Stimulated activated CD8-positive, alpha-beta memory T cell treated with anti-CD3 and anti-CD28 coated beads, Interleukin-12 subunit alpha, Interleukin-12 subunit beta, amount 100 ng/mL, for 24 hours (primary cell): ENCODE data around the gene RAB17.

Experiments used
- DNase-seq: peaks from one replicate; pipeline ENCODE4 v3.0.0-alpha.2; 2020; ENCODE audit errors: extremely low read depth

The RAB17 gene

DNA sequence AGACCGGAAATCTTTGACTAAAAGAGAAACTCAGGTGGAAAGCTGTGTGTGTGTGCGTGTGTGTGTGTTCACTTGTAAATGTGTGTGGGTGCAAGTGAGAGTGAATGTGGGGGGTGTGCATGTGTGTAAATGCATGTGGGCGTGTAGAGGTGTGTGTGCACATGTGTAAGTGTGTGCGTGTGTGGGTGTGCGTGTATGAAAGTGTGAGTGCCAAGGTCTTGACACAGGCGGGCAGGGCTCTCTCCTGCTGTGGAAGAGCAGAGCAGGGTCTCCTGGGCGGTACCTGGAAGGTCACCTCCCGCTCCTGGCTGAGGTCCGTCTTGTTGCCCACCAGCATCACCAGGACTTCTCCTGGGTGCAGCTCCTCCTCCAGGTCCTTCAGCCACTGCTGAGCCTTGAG is 13.6 kb downstream of the RAB17 start:
- DNase-seq: no peak

DNA sequence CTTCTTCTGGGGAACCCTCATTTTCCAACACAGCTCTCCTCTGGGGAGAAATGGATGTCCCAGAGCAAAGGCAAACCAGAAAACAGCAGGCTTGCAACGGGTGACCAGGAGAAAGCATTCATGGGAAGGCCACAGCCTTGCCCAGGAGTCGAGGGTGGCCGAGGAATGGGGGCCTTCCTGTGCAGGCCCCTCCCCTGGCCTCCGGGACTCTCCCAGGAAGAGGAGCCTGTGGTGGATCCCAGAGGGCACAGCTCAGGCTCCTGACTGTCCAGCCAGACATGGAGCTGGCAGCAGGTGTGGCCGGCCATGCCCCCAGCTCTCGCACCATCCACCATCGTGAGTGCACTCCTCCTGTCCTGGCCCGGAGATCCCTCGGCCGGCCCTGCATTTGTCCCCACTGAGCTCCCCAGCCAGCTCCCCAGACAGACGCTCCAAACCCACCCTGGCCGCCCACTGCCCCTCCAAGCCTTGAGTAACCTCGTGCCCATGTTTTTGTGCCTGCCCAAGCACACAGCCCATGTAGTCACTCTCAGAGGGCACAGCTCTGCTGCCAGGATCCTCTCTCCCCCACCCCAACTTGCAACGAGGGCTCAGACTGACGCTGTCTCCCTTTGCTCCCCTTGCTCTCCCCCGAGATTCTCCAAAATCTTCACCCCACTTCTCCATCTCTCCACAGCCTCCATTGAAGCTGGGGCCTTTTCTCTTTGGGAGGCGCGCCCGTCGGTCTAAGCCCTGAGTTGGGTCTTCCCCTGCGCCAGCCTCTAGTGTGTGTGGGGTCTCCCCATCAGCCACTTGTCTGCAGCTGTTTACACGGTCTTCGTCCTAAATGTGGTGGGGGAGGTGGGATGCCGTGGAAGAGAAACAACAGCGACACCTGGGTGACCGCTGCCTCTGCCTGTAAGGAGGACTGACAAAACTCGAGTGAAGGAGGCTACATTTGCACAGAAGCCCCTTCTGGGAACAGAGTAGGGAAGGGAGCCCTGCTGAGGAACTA is 14.4 kb downstream of the RAB17 start:
- DNase-seq: no peak

DNA sequence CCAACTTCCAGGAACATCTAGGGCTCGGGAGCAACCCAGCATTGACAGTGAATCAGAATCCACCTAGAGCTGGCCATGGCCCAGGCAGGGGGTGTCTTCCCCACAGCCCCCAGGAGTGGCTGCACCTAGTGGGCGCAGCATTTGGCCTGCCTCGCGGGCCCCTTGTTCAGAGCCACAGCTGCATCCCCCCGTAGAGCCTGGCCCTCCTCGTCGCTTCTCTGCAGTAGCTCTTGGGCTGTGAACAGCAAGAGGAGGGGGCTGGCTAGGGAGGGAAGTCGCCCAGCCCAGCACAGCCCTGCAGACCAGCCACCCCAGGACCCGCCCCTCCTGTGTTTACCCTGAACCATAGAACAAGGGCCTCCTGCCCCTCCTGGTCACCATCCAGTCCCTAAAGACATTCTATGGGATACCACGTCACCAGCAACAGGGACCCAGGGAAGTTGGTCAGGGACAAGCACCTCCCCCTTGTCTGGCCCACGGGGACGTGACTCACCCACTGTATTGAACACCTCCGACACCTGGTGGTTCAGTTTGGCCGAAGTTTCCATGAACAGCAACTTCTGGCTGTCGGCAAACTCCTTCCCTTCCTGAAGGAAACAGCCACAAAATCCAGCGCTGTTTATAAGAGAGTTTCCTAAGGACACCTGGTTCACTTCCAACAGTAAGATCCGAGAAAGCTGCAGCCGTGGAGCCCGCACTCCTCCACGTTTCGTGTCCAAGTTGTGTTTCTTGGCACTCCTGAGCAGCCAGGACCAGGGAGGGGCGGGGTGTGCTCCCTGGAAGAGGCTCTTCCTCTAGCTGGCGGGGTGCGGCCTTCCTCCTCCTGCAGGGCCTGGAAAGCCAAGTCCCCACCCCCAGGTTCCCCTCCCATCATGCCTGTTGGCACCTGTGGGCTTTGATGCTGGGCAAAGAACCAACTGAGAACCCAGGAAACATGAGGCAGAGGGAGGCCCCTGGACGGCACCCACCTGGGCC is 15.4 kb downstream of the RAB17 start:
- no peak for DNase-seq

DNA sequence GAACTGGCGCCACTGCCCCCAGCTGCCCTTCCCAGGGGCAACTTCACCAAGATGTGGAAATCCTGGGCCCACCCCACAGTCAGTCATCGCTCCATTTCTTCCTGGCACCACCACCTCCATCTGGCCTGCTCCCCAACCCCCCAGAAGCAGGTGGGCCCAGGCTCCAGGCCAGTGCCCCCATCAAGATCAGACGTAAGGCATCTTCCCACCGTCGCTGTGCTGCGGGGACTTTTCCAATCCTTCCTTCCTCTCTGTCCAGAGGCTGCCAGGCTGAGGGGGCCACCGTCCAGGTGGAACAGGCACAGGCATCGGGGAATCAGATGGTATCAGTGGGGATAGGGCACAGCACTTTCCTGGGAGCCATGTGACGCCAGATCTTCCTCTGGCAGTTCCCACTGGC is 16.1 kb downstream of the RAB17 start:
- DNase-seq: no peak

DNA sequence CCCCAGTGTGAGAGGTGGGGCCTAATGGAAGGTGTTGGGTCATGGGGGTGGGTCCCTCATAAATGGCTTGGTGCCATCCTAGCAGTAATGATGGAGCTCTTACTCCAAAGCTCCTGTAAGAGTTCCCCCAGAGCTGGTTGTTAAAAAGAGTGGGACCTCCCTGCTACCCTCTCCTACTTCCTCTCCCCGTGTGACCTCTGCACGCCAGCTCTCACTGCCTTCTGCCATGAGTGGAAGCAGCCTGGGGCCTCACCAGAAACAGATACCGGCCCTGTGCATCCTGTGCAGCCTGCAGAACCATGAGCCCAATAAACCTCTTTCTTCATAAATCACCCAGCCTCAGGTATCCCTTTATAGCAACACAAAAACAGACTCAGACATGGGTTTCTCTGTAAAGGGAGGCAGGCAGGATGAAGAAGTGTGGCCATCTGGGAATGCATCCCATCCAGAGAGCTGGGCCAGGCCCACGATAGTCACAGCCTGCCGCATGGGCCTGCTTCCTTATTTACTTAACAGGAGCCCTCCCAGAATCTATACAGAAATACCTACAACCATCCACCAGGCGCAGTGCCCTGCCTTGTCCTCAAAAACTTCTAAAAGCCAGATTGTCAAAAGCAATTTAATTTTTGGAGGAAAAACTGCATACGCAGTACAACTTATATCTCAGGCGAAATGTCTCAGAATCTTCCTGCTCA is 16.7 kb downstream of the RAB17 start:
- no peak for DNase-seq

GRCh38 chr2:237572742-237573101 is 17.8 kb downstream of the RAB17 start:
- DNase-seq: no peak

GRCh38 chr2:237572021-237572741 is 18.4 kb downstream of the RAB17 start:
- peak; percentile 70 for DNase-seq

GRCh38 chr2:237571551-237571950 is 19.0 kb downstream of the RAB17 start:
- DNase-seq: no peak

GRCh38 chr2:237570776-237571335 is 19.7 kb downstream of the RAB17 start:
- no peak for DNase-seq

GRCh38 chr2:237569896-237570295 is 20.6 kb downstream of the RAB17 start:
- no peak for DNase-seq

DNA sequence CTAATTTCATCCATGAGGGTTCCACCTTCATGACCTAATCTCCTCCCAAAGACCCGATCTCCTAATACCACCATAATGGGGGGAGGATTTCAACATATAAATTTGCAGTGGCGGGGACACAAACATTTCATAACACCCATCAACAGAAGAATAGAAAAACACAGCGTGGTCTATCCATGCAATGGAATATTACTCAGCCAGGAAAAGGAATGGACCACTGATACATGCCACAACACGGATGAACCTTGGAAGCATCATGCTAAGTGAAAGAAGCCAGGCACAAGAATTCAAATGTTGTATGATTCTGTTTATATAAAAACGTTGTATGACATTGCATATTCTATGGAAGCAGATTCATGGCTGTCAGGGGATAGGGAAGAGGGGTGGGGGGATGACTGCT is 21.5 kb downstream of the RAB17 start:
- no peak for DNase-seq

GRCh38 chr2:237568121-237568660 is 22.3 kb downstream of the RAB17 start:
- DNase-seq: no peak

DNA sequence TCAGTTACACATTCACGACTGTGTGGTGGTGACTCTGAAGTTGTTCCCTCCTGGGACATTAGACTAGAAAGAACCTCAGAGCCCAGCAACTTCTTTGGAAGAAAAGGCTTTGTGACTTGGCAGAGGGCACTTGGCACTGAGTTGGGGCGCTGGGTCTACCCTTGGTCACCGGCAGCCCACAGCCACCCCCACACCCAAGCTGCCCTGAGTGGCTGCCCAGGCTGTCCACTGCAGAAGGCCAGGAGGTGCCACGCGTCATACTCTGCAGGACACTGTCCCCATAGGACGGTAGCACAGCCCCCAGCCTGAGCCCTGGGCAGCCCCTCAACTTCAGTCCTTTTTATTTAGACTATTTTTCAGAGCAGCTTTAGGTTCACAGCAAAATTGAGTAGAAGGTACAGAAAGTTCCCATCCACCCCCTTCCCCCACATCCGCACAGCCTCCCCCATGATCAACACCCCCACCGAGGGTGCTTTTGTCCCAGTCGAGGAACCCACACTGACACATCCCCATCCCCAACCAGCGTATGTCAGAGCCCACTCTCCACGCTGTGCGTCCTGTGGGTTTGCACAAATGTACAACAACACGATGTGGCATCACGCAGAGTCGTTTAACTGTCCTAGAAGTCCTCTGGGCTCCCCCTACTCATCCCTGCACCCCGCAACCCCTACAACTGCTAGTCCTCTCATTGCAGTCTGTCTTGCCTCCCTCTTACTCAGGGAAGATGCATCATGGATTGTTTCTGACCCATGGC is 23.1 kb downstream of the RAB17 start:
- no peak for DNase-seq

GRCh38 chr2:237566401-237567235 is 23.9 kb downstream of the RAB17 start, which contains the start of gene PRLH:
TSS of gene PRLH (plus strand) at chr2:237566574. CDS start at chr2:237566574, 0 bp downstream.
- no peak for DNase-seq

GRCh38 chr2:237565974-237566373 is 24.6 kb downstream of the RAB17 start:
- no peak for DNase-seq

- DNase-seq: no peak
Measured at GRCh38 chr2:237564526-237565131, 25.9 kb downstream of the RAB17 start.

GRCh38 chr2:237563816-237564215 is 26.7 kb downstream of the RAB17 start:
- DNase-seq: no peak

- DNase-seq: no peak
Measured at GRCh38 chr2:237561221-237561620, 29.3 kb downstream of the RAB17 start.
